Nephron (organoid): ENCODE data around the gene SNTB2.
A peak's percentile ranks its signal among the peaks of the same experiment; 100 is the strongest.

Source experiments
- H3K27ac Mint-ChIP-seq, 3 experiments: 2 replicates each; pipeline ENCODE4 v1.8.0; 2020; ENCODE audit warnings: mixed read lengths in 3 of 3, mild to moderate bottlenecking in 2 of 3, moderate library complexity in 1 of 3
- H3K27me3 Mint-ChIP-seq: 2 replicates; pipeline ENCODE4 v1.8.0; 2021; ENCODE audit warnings: low read depth, mild to moderate bottlenecking, moderate library complexity, mixed read lengths
- H3K36me3 Mint-ChIP-seq: 2 replicates; pipeline ENCODE4 v1.8.0; 2020; ENCODE audit warnings: low read depth, mixed read lengths
- H3K4me1 Mint-ChIP-seq: 2 replicates; pipeline ENCODE4 v1.8.0; 2020; ENCODE audit warnings: mixed read lengths
- H3K4me3 Mint-ChIP-seq, 3 experiments: 2 replicates each; pipeline ENCODE4 v1.8.0; 2020; ENCODE audit warnings: mild to moderate bottlenecking in 3 of 3, mixed read lengths in 3 of 3, moderate library complexity in 2 of 3
- H3K9me3 Mint-ChIP-seq: 2 replicates; pipeline ENCODE4 v1.8.0; 2020; ENCODE audit warnings: mixed read lengths
- CTCF ChIP-seq, 3 experiments: fragments of 200-600 bp; sonication (generic); IDR thresholded peaks; one replicate each; pipeline ENCODE4 v1.5.0; 2021; ENCODE audit warnings: antibody characterized with exemption in 3 of 3; ENCODE audit not compliant: unreplicated experiment in 3 of 3

SNTB2 gene

GRCh38 chr16:69309316-69309715 is 122.4 kb downstream of the SNTB2 start:
- Mint-ChIP-seq H3K9me3 (no peaks in the 10 kb centered on the region), H3K4me3 (peak overlapping the region; percentile 1 to 64 (median 47)), H3K36me3 (peaks cover 16% of the 10 kb centered on the region), H3K4me1 (peaks cover 5% of the 10 kb centered on the region), H3K27me3 (no peaks in the 10 kb centered on the region), H3K27ac (no peak overlapping the region)
- TF ChIP-seq CTCF (IDR thresholded peaks at IDR 0.05; ENCODE audit: unreplicated experiment in 3 of 3): no peak

- H3K27ac Mint-ChIP-seq: peak within 1 kb of the TSS; percentile 37 to 87 (median 86)
- peak; percentile 80 to 92 (median 85) for TF ChIP-seq CTCF (IDR thresholded peaks at IDR 0.05; ENCODE audit: unreplicated experiment in 3 of 3)
Measured at GRCh38 chr16:69310653-69311532, 123.9 kb downstream of the SNTB2 start, which contains the start of gene VPS4A. VPS4A (plus strand) TSS chr16:69311350; CDS start chr16:69311512, 162 bp downstream.

DNA sequence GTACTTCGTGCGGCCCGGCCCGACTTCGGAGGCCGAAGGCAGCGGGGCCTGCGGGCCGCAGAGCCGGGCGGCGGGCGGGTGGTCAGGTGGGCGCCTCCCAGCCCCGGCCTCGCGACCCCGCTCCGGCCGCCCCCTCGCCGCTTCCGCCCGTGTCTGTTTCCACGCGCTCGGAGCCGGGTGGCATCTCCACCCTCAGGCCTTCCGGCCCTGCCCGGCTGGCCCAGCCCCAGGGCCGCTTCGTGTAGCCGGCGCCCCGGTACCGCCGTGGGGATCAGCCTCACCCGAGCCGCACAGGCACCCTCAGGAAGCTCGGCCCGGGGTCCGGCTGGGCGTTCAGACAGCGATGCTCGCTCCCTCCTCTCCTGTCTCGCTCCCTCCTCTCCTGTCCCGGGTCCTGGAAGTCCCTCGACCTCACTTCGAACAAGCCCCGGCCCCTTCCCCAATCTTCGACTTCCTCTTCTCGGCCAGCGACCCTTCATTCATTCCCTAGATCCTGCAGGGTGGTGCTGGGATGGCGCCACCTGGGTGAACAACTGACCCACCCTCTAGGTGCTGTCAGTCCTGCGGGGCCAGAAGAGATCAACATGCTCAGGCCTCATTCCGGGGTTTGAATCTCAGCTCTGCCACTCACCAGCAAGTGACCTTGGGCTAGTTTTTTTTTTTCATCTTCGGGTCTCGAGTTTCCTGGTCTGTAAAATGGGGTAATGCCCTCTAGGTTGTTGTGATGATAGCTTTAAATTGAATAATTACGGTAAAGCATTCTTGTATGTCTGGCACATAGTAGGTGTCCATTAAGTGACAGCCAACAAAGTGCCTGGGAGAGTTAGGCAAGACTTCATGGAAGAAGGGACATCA is 124.8 kb downstream of the SNTB2 start:
- TF ChIP-seq CTCF (IDR thresholded peaks at IDR 0.05; ENCODE audit: unreplicated experiment in 3 of 3): no peak
- Mint-ChIP-seq H3K9me3 (no peaks in the 10 kb centered on the region), H3K4me1 (peaks cover 5% of the 10 kb centered on the region), H3K36me3 (peaks cover 34% of the 10 kb centered on the region), H3K4me3 (peak overlapping the region; percentile 95 to 97 (median 96)), H3K27ac (peak overlapping the region; percentile 37 to 87 (median 86)), H3K27me3 (no peaks in the 10 kb centered on the region)

More at GRCh38 chr16:69310653-69311532, 123.9 kb downstream of the SNTB2 start, which contains the start of gene VPS4A:
- Mint-ChIP-seq H3K4me3 (peak within 1 kb of the TSS; percentile 95 to 97 (median 96)), H3K9me3 (no peaks in the 10 kb centered on the region), H3K4me1 (peaks cover 5% of the 10 kb centered on the region), H3K36me3 (peaks cover 26% of the 10 kb centered on the region), H3K27me3 (no peaks in the 10 kb centered on the region)

- H3K4me1 Mint-ChIP-seq: peaks cover 5% of the 10 kb centered on the region
- H3K27me3 Mint-ChIP-seq: no peaks in the 10 kb centered on the region
- peak overlapping the region; percentile 80 to 90 (median 90) for H3K4me3 Mint-ChIP-seq
- H3K36me3 Mint-ChIP-seq: peaks cover 39% of the 10 kb centered on the region
- no peaks in the 10 kb centered on the region for H3K9me3 Mint-ChIP-seq
- H3K27ac Mint-ChIP-seq: peak overlapping the region in 1 of 3 experiments; percentile 82
- no peak for TF ChIP-seq CTCF (IDR thresholded peaks at IDR 0.05; ENCODE audit: unreplicated experiment in 3 of 3)
Measured at GRCh38 chr16:69313469-69313868, 126.5 kb downstream of the SNTB2 start.

DNA sequence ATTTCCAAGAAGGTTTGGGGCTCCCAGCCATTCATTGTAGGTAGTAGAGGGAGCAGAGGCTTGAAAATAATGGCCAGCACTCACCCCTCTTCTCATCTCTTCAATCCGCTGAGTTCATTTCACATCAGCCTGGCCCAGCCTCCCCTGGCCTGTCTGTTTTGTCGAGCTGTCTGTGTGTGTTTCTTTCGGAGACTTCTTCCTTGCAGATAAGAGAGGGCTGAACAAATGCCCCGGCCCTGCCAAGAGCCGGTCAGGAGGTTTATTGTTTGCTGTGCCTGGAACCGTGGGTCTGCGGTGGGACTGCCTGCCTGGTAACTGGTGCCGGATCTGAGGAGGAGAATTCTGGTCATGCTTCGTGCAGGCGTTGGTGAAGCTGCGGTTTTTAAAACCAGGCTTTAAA is 127.6 kb downstream of the SNTB2 start:
- Mint-ChIP-seq H3K4me3 (peak overlapping the region in 2 of 3 experiments; percentile 52 to 90), H3K27ac (no peak overlapping the region), H3K4me1 (peaks cover 5% of the 10 kb centered on the region), H3K9me3 (no peaks in the 10 kb centered on the region), H3K27me3 (no peaks in the 10 kb centered on the region), H3K36me3 (peaks cover 46% of the 10 kb centered on the region)
- no peak for TF ChIP-seq CTCF (IDR thresholded peaks at IDR 0.05; ENCODE audit: unreplicated experiment in 3 of 3)
